ENCODE results near the gene SLC25A23. TPM values are rescaled to one million over a fixed set of nuclear protein-coding genes. Genes with fewer than 3 reads are reported as not detected.
A peak's percentile ranks its signal among the peaks of the same experiment; 100 is the strongest.

Gene SLC25A23
- total RNA-seq, 1 experiment from 2014 or later: 42.9 TPM

DNA sequence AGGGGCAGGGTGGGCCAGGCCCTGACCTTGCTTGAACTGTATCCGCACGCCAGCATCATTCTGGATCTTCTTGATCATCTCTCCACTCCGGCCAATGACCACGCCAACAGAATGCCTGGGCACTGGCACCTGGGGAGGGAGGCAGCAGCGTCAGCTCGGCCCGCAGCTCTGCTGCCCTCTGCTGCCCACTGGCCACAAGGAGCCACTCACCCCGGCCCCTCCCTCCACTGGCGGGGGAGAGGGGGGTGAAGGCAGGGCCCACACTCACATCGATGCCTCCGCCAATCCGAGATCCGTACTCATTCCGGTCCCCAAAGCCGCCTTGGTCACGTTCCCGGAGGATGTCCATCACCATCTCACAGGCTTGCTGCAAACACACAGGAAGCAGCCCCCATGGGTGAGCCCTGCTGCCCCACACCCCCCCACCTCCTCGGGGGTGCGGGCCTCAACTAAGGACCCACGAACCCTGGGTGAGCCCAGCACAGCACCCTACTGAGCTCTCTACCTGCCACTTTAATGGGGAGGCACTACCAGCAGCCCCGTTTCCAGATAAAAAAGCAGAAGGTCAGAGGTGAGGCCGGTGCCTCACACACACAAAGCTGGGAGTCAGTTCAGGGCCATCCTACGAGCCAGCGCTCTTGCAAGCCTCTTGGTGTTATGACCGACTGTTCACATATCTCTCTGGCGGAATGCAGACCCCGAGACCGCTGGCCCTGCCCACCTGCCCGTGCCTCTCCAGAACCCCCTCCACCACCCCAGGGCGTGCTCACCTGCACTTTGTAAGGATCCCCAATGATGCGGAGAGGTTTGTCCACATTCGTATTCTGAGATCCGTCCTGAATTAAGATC lies 41.7 kb downstream of the SLC25A23 start:
- Histone ChIP-seq H3K27ac (ENCODE audit: insufficient read length, low read depth, low read length) (no peak overlapping the region), H3K79me2 (ENCODE audit: insufficient read depth, low read length) (peaks cover 32% of the 10 kb centered on the region)

More for the DNA sequence above, 41.7 kb downstream of the SLC25A23 start:
- Histone ChIP-seq H3K23ac (ENCODE audit: insufficient read length, low read depth, low read length) (no peak overlapping the region), H3K4me2 (ENCODE audit: insufficient read depth, insufficient read length, low read length) (no peak overlapping the region), H2AFZ (ENCODE audit: low read length) (no peak overlapping the region), H4K91ac (ENCODE audit: insufficient read length, low read depth, low read length) (no peak overlapping the region), H4K5ac (ENCODE audit: insufficient read length, low read depth, low read length) (no peak overlapping the region), H3K27me3 (ENCODE audit: insufficient read depth, low read length) (no peaks in the 10 kb centered on the region), H3T11ph (ENCODE audit: low read length) (no peak overlapping the region), H3K79me1 (ENCODE audit: insufficient read depth, low read depth, low read length, poor library complexity, severe bottlenecking) (peaks cover 7% of the 10 kb centered on the region), H4K8ac (replicated peaks; ENCODE audit: insufficient read length, low read depth, low read length) (no peak overlapping the region), H3K4me1 (ENCODE audit: insufficient read depth, low read length) (no peaks in the 10 kb centered on the region), H3K14ac (ENCODE audit: insufficient read depth, low read length) (no peak overlapping the region), H2BK5ac (ENCODE audit: insufficient read length, low read length) (no peak overlapping the region), H3K23me2 (ENCODE audit: insufficient read length, low read depth, low read length, poor library complexity, severe bottlenecking) (no peaks in the 10 kb centered on the region), H2BK15ac (ENCODE audit: low read depth, low read length) (no peak overlapping the region), H2BK12ac (ENCODE audit: insufficient read length, low read depth, low read length) (no peak overlapping the region), H2AK5ac (ENCODE audit: insufficient read length, low read length) (no peak overlapping the region), H4K20me1 (ENCODE audit: control insufficient read depth, insufficient read depth, insufficient read length) (no peaks in the 10 kb centered on the region), H2BK20ac (ENCODE audit: low read depth, low read length, poor library complexity, severe bottlenecking) (no peak overlapping the region), H3K9ac (ENCODE audit: extremely low read depth, insufficient read length, low read length) (no peak overlapping the region), H3K4ac (ENCODE audit: low read depth, low read length) (no peak overlapping the region), H3K56ac (ENCODE audit: insufficient read length, low read depth, low read length) (no peak overlapping the region), H3K18ac (ENCODE audit: insufficient read length, low read depth, low read length) (no peak overlapping the region), H3K9me3 (ENCODE audit: control insufficient read depth, low read depth, low read length) (no peaks in the 10 kb centered on the region), H2BK120ac (ENCODE audit: low read depth, low read length, poor library complexity, severe bottlenecking) (no peak overlapping the region)
- H3K27ac Mint-ChIP-seq: no peak overlapping the region; a peak in 1 of 7 replicates
- no CpG with 5 or more reads among the region's 33 CpGs for whole genome bisulfite sequencing (ENCODE audit: extremely low coverage, insufficient read length, low lambda C conversion rate)
- H3K36me3 Mint-ChIP-seq (ENCODE audit: insufficient read depth in 1 of 3, low read depth in 3 of 3): peaks cover 53 to 97% (median 95%) of the 10 kb centered on the region in 3 experiments
- peaks cover 5 to 26% of the 10 kb centered on the region in 2 experiments for H3K4me1 Mint-ChIP-seq
- H3K4me3 Mint-ChIP-seq: no peak overlapping the region
- H3K27me3 Mint-ChIP-seq (ENCODE audit: low read depth): no peaks in the 10 kb centered on the region
- TF ChIP-seq, protein P1, sequence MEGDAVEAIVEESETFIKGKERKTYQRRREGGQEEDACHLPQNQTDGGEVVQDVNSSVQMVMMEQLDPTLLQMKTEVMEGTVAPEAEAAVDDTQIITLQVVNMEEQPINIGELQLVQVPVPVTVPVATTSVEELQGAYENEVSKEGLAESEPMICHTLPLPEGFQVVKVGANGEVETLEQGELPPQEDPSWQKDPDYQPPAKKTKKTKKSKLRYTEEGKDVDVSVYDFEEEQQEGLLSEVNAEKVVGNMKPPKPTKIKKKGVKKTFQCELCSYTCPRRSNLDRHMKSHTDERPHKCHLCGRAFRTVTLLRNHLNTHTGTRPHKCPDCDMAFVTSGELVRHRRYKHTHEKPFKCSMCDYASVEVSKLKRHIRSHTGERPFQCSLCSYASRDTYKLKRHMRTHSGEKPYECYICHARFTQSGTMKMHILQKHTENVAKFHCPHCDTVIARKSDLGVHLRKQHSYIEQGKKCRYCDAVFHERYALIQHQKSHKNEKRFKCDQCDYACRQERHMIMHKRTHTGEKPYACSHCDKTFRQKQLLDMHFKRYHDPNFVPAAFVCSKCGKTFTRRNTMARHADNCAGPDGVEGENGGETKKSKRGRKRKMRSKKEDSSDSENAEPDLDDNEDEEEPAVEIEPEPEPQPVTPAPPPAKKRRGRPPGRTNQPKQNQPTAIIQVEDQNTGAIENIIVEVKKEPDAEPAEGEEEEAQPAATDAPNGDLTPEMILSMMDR (conservative IDR thresholded peaks at IDR 0.05): peak; percentile 55
- no peaks in the 10 kb centered on the region; a peak in 1 of 5 replicates for H3K9me3 Mint-ChIP-seq
- no peak for DNase-seq

Measured in H9 (cell line).